Measurements from ENCODE around the gene FBXL5. TPM values are rescaled to one million over a fixed set of nuclear protein-coding genes. Genes with fewer than 3 reads are reported as not detected.
"Not testable (repeated sequence)": the region's sequence is repeated elsewhere in the genome, so short reads cannot be mapped to it uniquely, and the experiment has no call there.

The FBXL5 gene
- polyA plus RNA-seq, 2 donors = 37.5 to 39.9 TPM

GRCh38 chr4:15614891-15615290 is 40.3 kb downstream of the FBXL5 start:
- H3K4me1 ChIP-seq (ENCODE audit: control insufficient read depth in 2 of 2, insufficient read depth in 2 of 2, low read length in 1 of 2) = not testable (repeated sequence)
- H3K36me3 ChIP-seq (ENCODE audit: control insufficient read depth in 2 of 2, insufficient read depth in 2 of 2, low read length in 1 of 2) = peaks cover 4 to 11% of the 10 kb centered on the region in 2 donors

GRCh38 chr4:15612136-15612535 is 43.0 kb downstream of the FBXL5 start:
- Histone ChIP-seq H3K36me3 (ENCODE audit: control insufficient read depth in 2 of 2, insufficient read depth in 2 of 2, low read length in 1 of 2) (peaks cover 4 to 5% of the 10 kb centered on the region in 2 donors), H3K4me3 (ENCODE audit: low read depth in 1 of 2, low read length in 2 of 2) (no peak overlapping the region), H3K9me3 (ENCODE audit: control insufficient read depth in 2 of 2, insufficient read depth in 1 of 2, low read depth in 1 of 2, low read length in 1 of 2) (no peaks in the 10 kb centered on the region), H3K27ac (ENCODE audit: low read depth in 2 of 2, low read length in 1 of 2) (no peak overlapping the region), H3K4me1 (ENCODE audit: control insufficient read depth in 2 of 2, insufficient read depth in 2 of 2, low read length in 1 of 2) (no peaks in the 10 kb centered on the region), H3K27me3 (ENCODE audit: control insufficient read depth in 1 of 2, insufficient read depth in 2 of 2, low read length in 2 of 2) (no peaks in the 10 kb centered on the region)
- 65 to 80% methylated on average over 2 of the region's 2 CpGs for WGBS, 2 donors

More at GRCh38 chr4:15614891-15615290, 40.3 kb downstream of the FBXL5 start:
- H3K27me3 ChIP-seq (ENCODE audit: control insufficient read depth in 1 of 2, insufficient read depth in 2 of 2, low read length in 2 of 2); H3K4me3 ChIP-seq (ENCODE audit: low read depth in 1 of 2, low read length in 2 of 2); H3K27ac ChIP-seq (ENCODE audit: low read depth in 2 of 2, low read length in 1 of 2); H3K9me3 ChIP-seq (ENCODE audit: control insufficient read depth in 2 of 2, insufficient read depth in 1 of 2, low read depth in 1 of 2, low read length in 1 of 2): not testable (repeated sequence)
- WGBS, 2 donors = 98% methylated on average over 11 to 24 of the region's 24 CpGs

- Histone ChIP-seq H3K4me3 (ENCODE audit: low read depth in 1 of 2, low read length in 2 of 2) (no peak overlapping the region), H3K9me3 (ENCODE audit: control insufficient read depth in 2 of 2, insufficient read depth in 1 of 2, low read depth in 1 of 2, low read length in 1 of 2) (no peaks in the 10 kb centered on the region), H3K4me1 (ENCODE audit: control insufficient read depth in 2 of 2, insufficient read depth in 2 of 2, low read length in 1 of 2) (no peaks in the 10 kb centered on the region), H3K36me3 (ENCODE audit: control insufficient read depth in 2 of 2, insufficient read depth in 2 of 2, low read length in 1 of 2) (peaks cover 4 to 5% of the 10 kb centered on the region in 2 donors), H3K27ac (ENCODE audit: low read depth in 2 of 2, low read length in 1 of 2) (no peak overlapping the region), H3K27me3 (ENCODE audit: control insufficient read depth in 1 of 2, insufficient read depth in 2 of 2, low read length in 2 of 2) (no peaks in the 10 kb centered on the region)
- WGBS, 2 donors = 79 to 88% methylated on average over 2 of the region's 2 CpGs
Measured at GRCh38 chr4:15610855-15611254, 44.3 kb downstream of the FBXL5 start.

GRCh38 chr4:15605537-15605936 is 49.6 kb downstream of the FBXL5 start:
- Histone ChIP-seq H3K36me3 (ENCODE audit: control insufficient read depth in 2 of 2, insufficient read depth in 2 of 2, low read length in 1 of 2) (peaks cover 0 to 2% of the 10 kb centered on the region in 2 donors), H3K9me3 (ENCODE audit: control insufficient read depth in 2 of 2, insufficient read depth in 1 of 2, low read depth in 1 of 2, low read length in 1 of 2) (no peaks in the 10 kb centered on the region), H3K4me1 (ENCODE audit: control insufficient read depth in 2 of 2, insufficient read depth in 2 of 2, low read length in 1 of 2) (no peaks in the 10 kb centered on the region), H3K4me3 (ENCODE audit: low read depth in 1 of 2, low read length in 2 of 2) (no peak overlapping the region), H3K27ac (ENCODE audit: low read depth in 2 of 2, low read length in 1 of 2) (no peak overlapping the region), H3K27me3 (ENCODE audit: control insufficient read depth in 1 of 2, insufficient read depth in 2 of 2, low read length in 2 of 2) (no peaks in the 10 kb centered on the region)
- 95% methylated on average over 5 of the region's 5 CpGs for WGBS, 2 donors

- H3K9me3 ChIP-seq (ENCODE audit: control insufficient read depth in 2 of 2, insufficient read depth in 1 of 2, low read depth in 1 of 2, low read length in 1 of 2) = no peaks in the 10 kb centered on the region
- H3K4me3 ChIP-seq (ENCODE audit: low read depth in 1 of 2, low read length in 2 of 2) = no peak overlapping the region
- no peaks in the 10 kb centered on the region for H3K27me3 ChIP-seq (ENCODE audit: control insufficient read depth in 1 of 2, insufficient read depth in 2 of 2, low read length in 2 of 2)
- no peaks in the 10 kb centered on the region for H3K4me1 ChIP-seq (ENCODE audit: control insufficient read depth in 2 of 2, insufficient read depth in 2 of 2, low read length in 1 of 2)
- H3K36me3 ChIP-seq (ENCODE audit: control insufficient read depth in 2 of 2, insufficient read depth in 2 of 2, low read length in 1 of 2) = peaks cover 0 to 2% of the 10 kb centered on the region in 2 donors
- H3K27ac ChIP-seq (ENCODE audit: low read depth in 2 of 2, low read length in 1 of 2) = no peak overlapping the region
- WGBS, 2 donors = 68 to 71% methylated on average over 2 of the region's 2 CpGs
Measured at GRCh38 chr4:15601862-15602261, 53.3 kb downstream of the FBXL5 start.

- Histone ChIP-seq H3K4me3 (ENCODE audit: low read depth in 1 of 2, low read length in 2 of 2) (no peak overlapping the region), H3K36me3 (ENCODE audit: control insufficient read depth in 2 of 2, insufficient read depth in 2 of 2, low read length in 1 of 2) (peaks cover 0 to 2% of the 10 kb centered on the region in 2 donors), H3K27ac (ENCODE audit: low read depth in 2 of 2, low read length in 1 of 2) (no peak overlapping the region), H3K27me3 (ENCODE audit: control insufficient read depth in 1 of 2, insufficient read depth in 2 of 2, low read length in 2 of 2) (no peaks in the 10 kb centered on the region), H3K4me1 (ENCODE audit: control insufficient read depth in 2 of 2, insufficient read depth in 2 of 2, low read length in 1 of 2) (no peaks in the 10 kb centered on the region), H3K9me3 (ENCODE audit: control insufficient read depth in 2 of 2, insufficient read depth in 1 of 2, low read depth in 1 of 2, low read length in 1 of 2) (no peaks in the 10 kb centered on the region)
- WGBS, 2 donors = 92 to 95% methylated on average over 3 of the region's 3 CpGs
Measured at GRCh38 chr4:15600176-15600575, 55.0 kb downstream of the FBXL5 start.

- no peaks in the 10 kb centered on the region for H3K27me3 ChIP-seq (ENCODE audit: control insufficient read depth in 1 of 2, insufficient read depth in 2 of 2, low read length in 2 of 2)
- no peak overlapping the region for H3K27ac ChIP-seq (ENCODE audit: low read depth in 2 of 2, low read length in 1 of 2)
- no peaks in the 10 kb centered on the region for H3K36me3 ChIP-seq (ENCODE audit: control insufficient read depth in 2 of 2, insufficient read depth in 2 of 2, low read length in 1 of 2)
- 75 to 88% methylated on average over 4 of the region's 4 CpGs for whole genome bisulfite sequencing, 2 donors
- no peaks in the 10 kb centered on the region for H3K4me1 ChIP-seq (ENCODE audit: control insufficient read depth in 2 of 2, insufficient read depth in 2 of 2, low read length in 1 of 2)
- H3K4me3 ChIP-seq (ENCODE audit: low read depth in 1 of 2, low read length in 2 of 2) = no peak overlapping the region
- no peaks in the 10 kb centered on the region for H3K9me3 ChIP-seq (ENCODE audit: control insufficient read depth in 2 of 2, insufficient read depth in 1 of 2, low read depth in 1 of 2, low read length in 1 of 2)
Measured at GRCh38 chr4:15598644-15599043, 56.5 kb downstream of the FBXL5 start.

- H3K9me3 ChIP-seq (ENCODE audit: control insufficient read depth in 2 of 2, insufficient read depth in 1 of 2, low read depth in 1 of 2, low read length in 1 of 2) = no peaks in the 10 kb centered on the region
- no peaks in the 10 kb centered on the region for H3K4me1 ChIP-seq (ENCODE audit: control insufficient read depth in 2 of 2, insufficient read depth in 2 of 2, low read length in 1 of 2)
- no peaks in the 10 kb centered on the region for H3K36me3 ChIP-seq (ENCODE audit: control insufficient read depth in 2 of 2, insufficient read depth in 2 of 2, low read length in 1 of 2)
- no peaks in the 10 kb centered on the region for H3K27me3 ChIP-seq (ENCODE audit: control insufficient read depth in 1 of 2, insufficient read depth in 2 of 2, low read length in 2 of 2)
- H3K4me3 ChIP-seq (ENCODE audit: low read depth in 1 of 2, low read length in 2 of 2) = no peak overlapping the region
- 65 to 81% methylated on average over 3 of the region's 3 CpGs for WGBS, 2 donors
- H3K27ac ChIP-seq (ENCODE audit: low read depth in 2 of 2, low read length in 1 of 2) = no peak overlapping the region
Measured at GRCh38 chr4:15592799-15593198, 62.4 kb downstream of the FBXL5 start.

GRCh38 chr4:15587649-15588048 is 67.5 kb downstream of the FBXL5 start:
- no peaks in the 10 kb centered on the region for H3K27me3 ChIP-seq (ENCODE audit: control insufficient read depth in 1 of 2, insufficient read depth in 2 of 2, low read length in 2 of 2)
- no peak overlapping the region for H3K4me3 ChIP-seq (ENCODE audit: low read depth in 1 of 2, low read length in 2 of 2)
- no peaks in the 10 kb centered on the region for H3K36me3 ChIP-seq (ENCODE audit: control insufficient read depth in 2 of 2, insufficient read depth in 2 of 2, low read length in 1 of 2)
- H3K4me1 ChIP-seq (ENCODE audit: control insufficient read depth in 2 of 2, insufficient read depth in 2 of 2, low read length in 1 of 2) = no peaks in the 10 kb centered on the region
- WGBS, 2 donors = 66 to 79% methylated on average over 3 of the region's 3 CpGs
- H3K9me3 ChIP-seq (ENCODE audit: control insufficient read depth in 2 of 2, insufficient read depth in 1 of 2, low read depth in 1 of 2, low read length in 1 of 2) = no peaks in the 10 kb centered on the region
- peak overlapping the region in 1 of 2 donors; percentile 34 for H3K27ac ChIP-seq (ENCODE audit: low read depth in 2 of 2, low read length in 1 of 2)

GRCh38 chr4:15586066-15586465 is 69.1 kb downstream of the FBXL5 start:
- Histone ChIP-seq H3K9me3 (ENCODE audit: control insufficient read depth in 2 of 2, insufficient read depth in 1 of 2, low read depth in 1 of 2, low read length in 1 of 2) (no peaks in the 10 kb centered on the region), H3K27ac (ENCODE audit: low read depth in 2 of 2, low read length in 1 of 2) (no peak overlapping the region), H3K27me3 (ENCODE audit: control insufficient read depth in 1 of 2, insufficient read depth in 2 of 2, low read length in 2 of 2) (no peaks in the 10 kb centered on the region), H3K36me3 (ENCODE audit: control insufficient read depth in 2 of 2, insufficient read depth in 2 of 2, low read length in 1 of 2) (no peaks in the 10 kb centered on the region), H3K4me1 (ENCODE audit: control insufficient read depth in 2 of 2, insufficient read depth in 2 of 2, low read length in 1 of 2) (no peaks in the 10 kb centered on the region), H3K4me3 (ENCODE audit: low read depth in 1 of 2, low read length in 2 of 2) (no peak overlapping the region)
- 88 to 97% methylated on average over 1 of the region's 1 CpG for WGBS, 2 donors

All from esophagus (tissue), 2 donors.